Osteoblast (primary cell): ENCODE results near the gene HOXA10. TPM values are rescaled to one million over a fixed set of nuclear protein-coding genes. Genes with fewer than 3 reads are reported as not detected.

Experiments
- DNase-seq: peaks from one replicate; pipeline ENCODE4 v3.0.0; 2011; ENCODE audit warnings: low spot score, mixed read lengths; ENCODE audit not compliant: insufficient read length; ENCODE audit errors: missing footprints
- H2AFZ ChIP-seq: 2 replicates; pipeline ENCODE4 v1.6.0; 2011; ENCODE audit warnings: mild to moderate bottlenecking, low read length
- H3K27ac ChIP-seq: 2 replicates; pipeline ENCODE4 v1.5.1; 2011; ENCODE audit warnings: mild to moderate bottlenecking, low read depth, low read length, moderate library complexity
- H3K27me3 ChIP-seq: 2 replicates; pipeline ENCODE4 v1.6.0; 2012; ENCODE audit warnings: mild to moderate bottlenecking, control low read depth, inconsistent platforms, low read length, moderate library complexity; ENCODE audit not compliant: insufficient read depth
- H3K36me3 ChIP-seq: 2 replicates; pipeline ENCODE4 v1.5.1; 2011; ENCODE audit warnings: mild to moderate bottlenecking, low read length, control low read depth, moderate library complexity; ENCODE audit not compliant: insufficient read depth
- H3K4me1 ChIP-seq: 2 replicates; pipeline ENCODE4 v1.5.1; 2011; ENCODE audit warnings: mild to moderate bottlenecking, low read length, control low read depth, moderate library complexity; ENCODE audit not compliant: insufficient read depth
- H3K4me2 ChIP-seq: 2 replicates; pipeline ENCODE4 v1.6.0; 2011; ENCODE audit warnings: mild to moderate bottlenecking, low read length; ENCODE audit not compliant: insufficient read depth
- H3K4me3 ChIP-seq: fragments of 200-600 bp; sonication (generic); 3 replicates; pipeline ENCODE4 v1.5.1; 2012; ENCODE audit warnings: mild to moderate bottlenecking, low read length, inconsistent platforms; ENCODE audit not compliant: insufficient read depth
- H3K79me2 ChIP-seq: 2 replicates; pipeline ENCODE4 v1.6.0; 2012; ENCODE audit warnings: mild to moderate bottlenecking, low read length, control low read depth, inconsistent platforms; ENCODE audit not compliant: insufficient read depth
- H3K9me3 ChIP-seq: 2 replicates; pipeline ENCODE4 v1.5.1; 2011; ENCODE audit warnings: low read depth, low read length, control low read depth
- H4K20me1 ChIP-seq: 2 replicates; pipeline ENCODE4 v1.6.0; 2012; ENCODE audit warnings: mild to moderate bottlenecking, low read length, control low read depth; ENCODE audit not compliant: insufficient read depth
- total RNA-seq: library from RNA; depleted of rRNA; stranded (reverse); fragments of >200 nt; gene quantifications from 2 replicates; pipeline ENCODE4 v1.2.3, GENCODE V29; 2012
- TF ChIP-seq, protein P1 (sequence below): IDR thresholded peaks from 2 replicates; pipeline ENCODE4 v1.5.1; 2011; ENCODE audit warnings: mild to moderate bottlenecking, low read depth, low read length, moderate library complexity; ENCODE audit errors: extremely low read depth

Gene HOXA10
- total RNA-seq, 1 donor: 43.1 TPM

DNA sequence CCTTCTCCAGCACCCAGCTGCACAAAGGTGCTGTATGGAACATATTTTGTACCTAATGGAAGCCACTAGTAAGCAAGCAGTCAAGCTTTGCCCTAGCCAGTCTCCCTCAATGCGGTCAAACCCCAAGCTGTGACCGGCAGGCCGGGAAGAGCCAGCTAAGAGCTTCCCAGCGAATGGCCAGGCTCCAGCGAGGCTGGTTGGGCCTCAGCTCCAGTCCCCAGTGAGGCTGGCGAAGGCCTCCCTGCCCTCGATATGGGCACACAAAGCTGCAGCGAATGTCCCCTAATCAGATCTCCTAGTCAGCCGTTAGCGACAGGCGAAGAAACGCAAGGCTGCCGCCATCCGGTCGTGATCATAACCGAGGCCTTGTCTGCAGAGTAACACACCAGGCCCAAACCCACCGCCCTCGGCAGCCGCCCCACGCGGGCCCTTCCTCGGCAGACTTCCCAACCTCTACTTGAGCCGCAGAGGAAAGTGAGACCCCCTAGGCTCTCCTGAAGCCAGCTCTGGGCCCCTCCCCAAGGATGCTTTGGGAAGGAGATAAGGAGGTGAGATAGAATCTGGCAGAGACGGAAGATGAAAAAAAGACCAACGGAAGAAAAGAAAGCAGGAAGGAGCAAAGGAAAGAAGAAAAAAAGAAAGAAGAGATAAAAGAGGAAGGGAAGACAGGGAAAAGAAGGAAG lies 5.7 kb downstream of the HOXA10 start:
- Histone ChIP-seq H3K36me3 (peaks cover 26% of the 10 kb centered on the region), H2AFZ (peak overlapping the region; percentile 34), H4K20me1 (peaks cover 20% of the 10 kb centered on the region), H3K27ac (peak overlapping the region; percentile 95), H3K4me2 (peak overlapping the region; percentile 99), H3K4me3 (peak overlapping the region; percentile 75), H3K9me3 (no peaks in the 10 kb centered on the region), H3K4me1 (peaks cover 24% of the 10 kb centered on the region), H3K79me2 (peaks cover 100% of the 10 kb centered on the region), H3K27me3 (no peaks in the 10 kb centered on the region)
- DNase-seq: peak; percentile 87
- TF ChIP-seq, protein P1, sequence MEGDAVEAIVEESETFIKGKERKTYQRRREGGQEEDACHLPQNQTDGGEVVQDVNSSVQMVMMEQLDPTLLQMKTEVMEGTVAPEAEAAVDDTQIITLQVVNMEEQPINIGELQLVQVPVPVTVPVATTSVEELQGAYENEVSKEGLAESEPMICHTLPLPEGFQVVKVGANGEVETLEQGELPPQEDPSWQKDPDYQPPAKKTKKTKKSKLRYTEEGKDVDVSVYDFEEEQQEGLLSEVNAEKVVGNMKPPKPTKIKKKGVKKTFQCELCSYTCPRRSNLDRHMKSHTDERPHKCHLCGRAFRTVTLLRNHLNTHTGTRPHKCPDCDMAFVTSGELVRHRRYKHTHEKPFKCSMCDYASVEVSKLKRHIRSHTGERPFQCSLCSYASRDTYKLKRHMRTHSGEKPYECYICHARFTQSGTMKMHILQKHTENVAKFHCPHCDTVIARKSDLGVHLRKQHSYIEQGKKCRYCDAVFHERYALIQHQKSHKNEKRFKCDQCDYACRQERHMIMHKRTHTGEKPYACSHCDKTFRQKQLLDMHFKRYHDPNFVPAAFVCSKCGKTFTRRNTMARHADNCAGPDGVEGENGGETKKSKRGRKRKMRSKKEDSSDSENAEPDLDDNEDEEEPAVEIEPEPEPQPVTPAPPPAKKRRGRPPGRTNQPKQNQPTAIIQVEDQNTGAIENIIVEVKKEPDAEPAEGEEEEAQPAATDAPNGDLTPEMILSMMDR: no peak

DNA sequence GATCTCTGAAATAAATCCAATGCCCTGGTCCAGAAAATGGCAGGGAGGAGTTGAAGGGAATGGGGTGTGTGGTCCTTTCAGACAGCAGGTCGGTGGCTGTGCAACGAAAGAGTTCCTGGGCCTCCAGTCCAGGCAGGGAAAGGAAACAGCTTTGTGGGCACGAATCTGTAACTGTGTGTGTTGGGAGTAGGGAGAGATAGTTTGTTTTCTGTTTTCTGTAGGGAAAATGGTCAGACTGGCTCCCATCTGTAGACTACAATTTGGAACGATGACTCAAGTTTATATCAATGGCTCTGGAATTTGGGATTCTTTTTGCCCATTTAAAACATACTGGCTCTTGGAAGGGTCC lies 6.2 kb downstream of the HOXA10 start:
- Histone ChIP-seq H3K27me3 (no peaks in the 10 kb centered on the region), H3K36me3 (peaks cover 30% of the 10 kb centered on the region), H2AFZ (peak overlapping the region; percentile 34), H3K27ac (peak overlapping the region; percentile 95), H3K9me3 (no peaks in the 10 kb centered on the region), H3K79me2 (peaks cover 100% of the 10 kb centered on the region), H4K20me1 (peaks cover 24% of the 10 kb centered on the region), H3K4me2 (peak overlapping the region; percentile 99), H3K4me3 (peak overlapping the region; percentile 75), H3K4me1 (peaks cover 24% of the 10 kb centered on the region)
- TF ChIP-seq, protein P1: no peak
- DNase-seq: no peak

DNA sequence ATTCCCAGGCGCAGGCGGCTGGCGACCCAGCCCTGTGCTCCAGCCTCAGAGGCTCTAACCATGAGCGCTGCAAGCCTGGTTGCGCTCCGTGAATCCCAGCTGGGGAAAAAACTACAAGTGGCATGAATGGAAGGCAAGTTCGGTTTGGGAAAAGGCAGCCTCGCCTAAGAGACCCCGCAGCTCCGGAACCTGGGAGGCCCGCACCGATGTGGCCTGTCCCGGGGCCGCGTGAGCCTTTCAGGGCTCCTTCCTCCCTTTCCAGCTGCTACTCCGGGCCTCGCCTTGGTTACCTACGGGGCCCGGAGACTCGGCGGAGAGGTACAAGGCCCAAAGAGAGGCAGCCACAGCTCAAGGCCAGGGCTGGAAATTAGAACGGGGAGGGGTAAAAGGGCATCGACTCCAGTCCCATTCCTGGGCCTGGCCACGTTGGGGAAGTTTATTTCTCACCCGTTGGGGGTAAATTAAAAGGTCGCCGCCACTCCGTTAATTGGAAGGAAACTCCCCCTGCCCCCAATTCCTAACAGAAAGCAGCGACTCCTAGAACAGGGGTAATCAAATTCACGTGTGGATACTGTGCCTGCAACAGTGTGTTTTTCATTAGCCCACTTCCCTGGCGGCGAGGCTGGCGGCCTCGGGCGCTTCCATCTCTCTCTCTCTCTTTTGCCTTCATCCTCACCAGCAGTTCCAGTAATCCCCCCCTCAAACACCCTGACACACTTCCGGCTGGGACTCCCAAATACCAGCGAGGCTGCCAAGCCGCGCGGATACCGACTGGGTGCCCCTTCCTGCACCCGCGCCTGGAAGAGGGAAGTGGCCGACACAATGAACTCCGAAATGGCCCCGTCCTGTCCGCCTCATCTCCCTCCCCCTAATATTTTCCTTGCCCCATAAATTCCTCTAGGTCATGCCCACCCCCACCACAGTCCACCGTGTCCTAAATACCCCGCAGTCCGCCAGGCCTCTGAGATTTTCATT lies 7.3 kb downstream of the HOXA10 start:
- Histone ChIP-seq H3K4me1 (peaks cover 29% of the 10 kb centered on the region), H2AFZ (peak overlapping the region; percentile 9), H4K20me1 (peaks cover 17% of the 10 kb centered on the region), H3K4me3 (peak overlapping the region; percentile 75), H3K9me3 (no peaks in the 10 kb centered on the region), H3K27me3 (no peaks in the 10 kb centered on the region), H3K4me2 (peak overlapping the region; percentile 99), H3K27ac (peak overlapping the region; percentile 95), H3K79me2 (peaks cover 100% of the 10 kb centered on the region), H3K36me3 (peaks cover 26% of the 10 kb centered on the region)
- peak; percentile 92 for DNase-seq
- TF ChIP-seq, protein P1: no peak
